ENCODE measurements around the gene ALAS1. TPM values are rescaled to one million over a fixed set of nuclear protein-coding genes. Genes with fewer than 3 reads are reported as not detected.

ALAS1 gene
- total RNA-seq, 4 donors from 2014 or later = 17.5 to 43.1 (median 32.2) TPM

DNA sequence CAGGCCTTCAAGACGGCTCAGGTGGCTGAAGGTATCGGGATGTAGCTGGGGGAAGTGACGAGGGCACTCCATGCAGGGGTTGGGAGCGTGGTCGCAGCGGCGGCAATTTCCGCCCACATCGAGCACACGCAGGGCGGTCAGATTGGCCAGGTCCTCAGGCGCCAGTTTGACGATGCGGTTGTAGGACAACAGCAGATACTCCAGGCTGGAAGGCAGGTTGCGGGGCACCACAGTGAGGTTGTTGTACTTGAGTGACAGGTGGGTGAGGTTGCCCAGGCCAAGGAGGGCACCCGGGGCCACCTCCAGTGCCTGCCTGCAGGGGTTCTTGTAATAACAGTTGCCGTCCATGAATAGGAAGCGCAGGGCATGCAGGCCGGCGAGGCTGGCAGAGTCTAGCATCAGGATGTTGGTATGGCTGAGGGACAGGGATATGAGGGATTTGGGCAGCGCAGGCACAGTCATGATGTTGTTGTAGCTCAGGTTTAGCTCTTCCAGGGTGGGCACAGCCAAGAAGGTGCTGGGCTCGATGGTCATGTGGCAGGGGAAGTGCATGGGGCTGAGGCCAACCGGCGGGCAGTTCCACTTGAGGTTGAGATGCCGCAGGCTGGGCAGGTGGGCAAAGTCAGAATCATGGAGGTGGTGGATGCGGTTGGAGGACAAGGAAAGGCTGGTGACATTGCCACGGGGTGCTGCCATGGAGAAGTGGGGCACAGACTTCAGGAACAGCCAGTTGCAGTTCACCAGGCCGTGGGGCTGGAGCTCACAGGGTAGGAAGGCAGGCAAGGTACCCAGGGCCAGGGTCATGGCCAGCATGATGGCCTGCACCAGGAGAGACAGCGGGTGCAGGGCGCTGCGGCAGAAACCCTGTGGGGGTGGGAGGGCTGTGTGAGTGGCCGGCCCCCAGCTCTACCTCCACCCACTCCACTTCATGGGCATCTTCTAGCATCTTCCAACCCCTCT, 25.8 kb downstream of the ALAS1 start:
- 94% methylated on average over 32 of the region's 32 CpGs for WGBS, 2 donors
- TF ChIP-seq, protein P1, sequence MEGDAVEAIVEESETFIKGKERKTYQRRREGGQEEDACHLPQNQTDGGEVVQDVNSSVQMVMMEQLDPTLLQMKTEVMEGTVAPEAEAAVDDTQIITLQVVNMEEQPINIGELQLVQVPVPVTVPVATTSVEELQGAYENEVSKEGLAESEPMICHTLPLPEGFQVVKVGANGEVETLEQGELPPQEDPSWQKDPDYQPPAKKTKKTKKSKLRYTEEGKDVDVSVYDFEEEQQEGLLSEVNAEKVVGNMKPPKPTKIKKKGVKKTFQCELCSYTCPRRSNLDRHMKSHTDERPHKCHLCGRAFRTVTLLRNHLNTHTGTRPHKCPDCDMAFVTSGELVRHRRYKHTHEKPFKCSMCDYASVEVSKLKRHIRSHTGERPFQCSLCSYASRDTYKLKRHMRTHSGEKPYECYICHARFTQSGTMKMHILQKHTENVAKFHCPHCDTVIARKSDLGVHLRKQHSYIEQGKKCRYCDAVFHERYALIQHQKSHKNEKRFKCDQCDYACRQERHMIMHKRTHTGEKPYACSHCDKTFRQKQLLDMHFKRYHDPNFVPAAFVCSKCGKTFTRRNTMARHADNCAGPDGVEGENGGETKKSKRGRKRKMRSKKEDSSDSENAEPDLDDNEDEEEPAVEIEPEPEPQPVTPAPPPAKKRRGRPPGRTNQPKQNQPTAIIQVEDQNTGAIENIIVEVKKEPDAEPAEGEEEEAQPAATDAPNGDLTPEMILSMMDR (IDR thresholded peaks at IDR 0.05) = no peak
- no peak for TF ChIP-seq POLR2A (IDR thresholded peaks at IDR 0.05)
- intact Hi-C loops (cut with DNase I; ENCODE audit: low total_unique reads) = no loop called here

DNA sequence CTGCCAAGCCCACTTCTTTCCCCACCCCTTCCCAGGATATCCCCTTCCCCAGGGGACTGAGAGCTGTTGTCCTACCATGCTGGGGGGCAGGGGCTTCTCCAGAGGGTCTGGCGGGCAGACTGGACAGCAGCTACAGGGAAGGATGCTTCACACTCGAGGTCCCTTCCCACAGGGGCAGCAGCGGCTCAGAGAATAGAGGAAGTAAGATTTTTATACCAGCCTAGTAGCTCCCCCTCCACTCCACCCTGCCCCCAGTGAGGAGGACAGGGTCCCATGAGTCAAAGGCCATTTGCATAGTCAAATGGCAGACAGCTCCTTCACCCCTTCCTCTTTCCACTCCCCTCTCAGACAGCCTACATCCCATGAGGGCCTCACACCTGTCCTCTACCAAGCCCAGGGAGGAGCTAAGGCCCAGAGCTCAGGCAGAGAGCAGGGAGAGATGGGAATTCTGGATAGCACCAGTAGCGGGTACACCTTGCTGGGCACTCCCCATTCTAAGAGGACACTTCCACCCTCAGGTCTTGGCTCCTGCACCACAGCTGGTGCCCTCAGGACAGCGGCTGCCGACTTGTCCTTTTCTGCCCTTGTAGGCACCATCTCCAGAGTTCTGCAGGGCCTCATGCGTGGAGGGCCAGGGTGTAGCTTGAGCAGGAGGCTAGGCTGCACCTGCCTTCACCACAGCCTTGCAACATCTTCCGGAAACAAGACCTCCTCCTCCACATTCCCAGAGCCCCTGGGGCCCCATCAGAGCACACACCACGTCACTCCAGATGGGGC, 27.7 kb downstream of the ALAS1 start, which contains the start of gene TLR9:
TLR9 (minus strand) TSS at position 194 of the 777 bp plus-strand sequence; CDS start at position 78, 116 bp downstream.
- no peak for DNase-seq (ENCODE audit: low spot score in 2 of 2)
- WGBS, 2 donors = 60 to 63% methylated on average over 9 of the region's 9 CpGs
- H3K4me3 ChIP-seq (ENCODE audit: low read depth, poor library complexity, severe bottlenecking) = no peak within 1 kb of the TSS
- intact Hi-C loops (cut with DNase I; ENCODE audit: low total_unique reads) = loop anchor here (5.0 kb wide), 1 partner anchor 117 kb away; no protein-coding TSS in a partner anchor
- no peak for TF ChIP-seq POLR2A (IDR thresholded peaks at IDR 0.05)
- TF ChIP-seq, protein P1 (IDR thresholded peaks at IDR 0.05) = no peak

More for the DNA sequence above, 25.8 kb downstream of the ALAS1 start:
- no peak for DNase-seq (ENCODE audit: low spot score in 2 of 2)
- H3K4me3 ChIP-seq (ENCODE audit: low read depth, poor library complexity, severe bottlenecking) = no peak overlapping the region

DNA sequence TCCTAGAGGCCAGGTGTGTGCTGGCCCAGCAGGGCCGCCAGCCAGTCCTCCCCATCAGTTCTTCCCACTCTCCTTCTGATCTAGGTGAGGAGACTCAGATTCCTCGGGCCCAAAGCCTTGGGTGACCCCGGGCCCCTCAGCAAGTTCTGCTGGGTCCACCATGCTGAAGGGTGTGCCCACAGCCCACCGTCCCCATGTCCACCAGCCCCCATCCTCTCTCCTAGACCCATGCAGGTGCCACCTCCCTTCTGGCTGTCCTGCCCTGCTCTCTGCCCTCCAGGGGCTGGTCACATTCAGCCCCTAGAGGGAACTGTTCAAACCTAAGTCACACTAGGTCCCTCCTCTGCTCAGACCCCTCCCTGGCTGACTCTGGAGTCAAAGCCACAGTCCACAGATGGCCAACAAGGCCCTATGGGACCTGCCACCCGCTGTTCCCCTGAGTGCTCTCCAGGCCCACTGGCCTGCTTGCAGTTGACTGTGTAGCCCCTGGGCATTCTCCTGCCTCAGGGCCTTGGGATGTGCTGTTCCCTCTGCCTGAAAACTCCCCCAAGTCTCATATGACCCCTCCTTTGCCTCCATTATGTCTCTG, 28.4 kb downstream of the ALAS1 start:
- H3K4me3 ChIP-seq (ENCODE audit: low read depth, poor library complexity, severe bottlenecking) = no peak overlapping the region
- WGBS, 2 donors = 83 to 84% methylated on average over 5 of the region's 5 CpGs
- no peak for DNase-seq (ENCODE audit: low spot score in 2 of 2)
- no peak for TF ChIP-seq POLR2A (IDR thresholded peaks at IDR 0.05)
- TF ChIP-seq, protein P1 (IDR thresholded peaks at IDR 0.05) = no peak
- intact Hi-C loops (cut with DNase I; ENCODE audit: low total_unique reads) = loop anchor here (5.0 kb wide), 1 partner anchor 116 kb away; no protein-coding TSS in a partner anchor

DNA sequence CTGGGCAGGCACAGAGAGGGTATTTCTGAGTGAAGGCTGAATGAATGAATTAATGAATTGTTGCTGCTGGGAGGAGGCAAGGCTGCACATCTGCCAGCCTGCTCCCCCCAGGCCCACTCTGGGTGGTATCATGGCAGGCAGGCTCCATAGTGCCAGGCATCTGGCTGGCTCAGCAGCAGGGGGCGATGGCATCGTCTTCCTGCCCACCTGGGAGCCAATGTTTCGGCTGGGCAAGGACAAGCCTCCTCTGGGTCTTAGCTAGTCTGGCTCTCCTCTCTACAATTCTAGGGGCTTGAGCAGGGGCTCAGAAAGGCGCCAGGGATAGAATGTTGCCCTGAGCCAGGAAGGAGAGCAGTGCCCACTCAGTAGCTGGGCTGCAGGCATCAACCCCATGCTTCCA, 29.2 kb downstream of the ALAS1 start:
- no peak for DNase-seq (ENCODE audit: low spot score in 2 of 2)
- WGBS, 2 donors = 84% methylated on average over 4 of the region's 4 CpGs
- no peak overlapping the region for H3K4me3 ChIP-seq (ENCODE audit: low read depth, poor library complexity, severe bottlenecking)
- TF ChIP-seq, protein P1 (IDR thresholded peaks at IDR 0.05) = no peak
- no peak for TF ChIP-seq POLR2A (IDR thresholded peaks at IDR 0.05)
- intact Hi-C loops (cut with DNase I; ENCODE audit: low total_unique reads) = loop anchor here (5.0 kb wide), 1 partner anchor 115 kb away; no protein-coding TSS in a partner anchor

DNA sequence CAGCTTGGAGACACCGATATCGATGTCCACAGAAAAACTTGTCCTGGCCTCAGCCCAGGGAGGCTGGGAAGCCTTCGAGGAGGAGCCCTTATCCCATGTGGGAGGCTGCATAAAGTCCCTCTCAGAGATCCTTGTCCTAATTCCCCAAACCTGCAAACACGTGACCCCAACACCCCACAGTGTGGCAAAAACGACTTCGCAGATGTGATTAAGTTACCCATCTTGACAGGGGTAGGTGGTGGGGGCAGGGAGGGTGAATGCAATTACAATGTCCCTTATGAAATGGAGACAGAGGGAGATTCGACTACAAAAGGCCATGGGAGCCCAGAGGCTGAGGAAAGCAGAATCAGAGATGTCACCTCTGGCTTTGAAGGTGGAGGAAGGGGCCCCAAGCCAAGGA, 29.8 kb downstream of the ALAS1 start:
- intact Hi-C loops (cut with DNase I; ENCODE audit: low total_unique reads) = loop anchor here (5.0 kb wide), 1 partner anchor 115 kb away; no protein-coding TSS in a partner anchor
- no peak overlapping the region for H3K4me3 ChIP-seq (ENCODE audit: low read depth, poor library complexity, severe bottlenecking)
- TF ChIP-seq, protein P1 (IDR thresholded peaks at IDR 0.05) = no peak
- no peak for TF ChIP-seq POLR2A (IDR thresholded peaks at IDR 0.05)
- DNase-seq (ENCODE audit: low spot score in 2 of 2) = no peak
- WGBS, 2 donors = 77 to 80% methylated on average over 7 of the region's 7 CpGs

Measured in lower leg skin (tissue), 4 donors.